ENCODE results near the gene TXNDC11. TPM values are rescaled to one million over a fixed set of nuclear protein-coding genes. Genes with fewer than 3 reads are reported as not detected.

Gene TXNDC11
- polyA plus RNA-seq, 1 donor (not counting 4 experiments of a cell fraction or from before 2014, with no cell fraction given): 35.9 TPM

DNA sequence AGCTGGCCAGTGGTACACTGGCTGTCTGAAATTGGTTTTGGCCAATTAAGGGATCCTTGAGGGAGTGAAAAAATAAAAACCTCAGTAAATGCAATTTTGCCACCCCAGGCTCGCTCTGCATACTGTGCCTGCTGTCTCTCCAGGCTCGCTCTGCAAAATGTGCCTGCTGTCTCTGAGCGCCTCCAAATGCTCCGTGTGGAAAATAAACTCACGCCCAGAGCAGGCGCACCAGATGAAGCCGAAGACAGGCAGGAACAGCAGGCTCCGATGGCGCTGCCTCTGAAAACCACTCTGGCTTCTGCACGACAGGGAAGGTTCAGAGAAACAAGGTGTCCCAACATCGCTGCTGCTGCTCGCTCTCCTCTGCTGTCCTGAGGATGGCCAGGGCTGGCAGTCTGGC lies 45.3 kb downstream of the TXNDC11 start:
- no peak overlapping the region for H3K27ac ChIP-seq (ENCODE audit: control insufficient read depth, insufficient read depth, low read length)
- no peak for FAIRE-seq
- no peaks in the 10 kb centered on the region for H3K9me3 ChIP-seq (ENCODE audit: control insufficient read depth, low read depth, low read length)
- H4K20me1 ChIP-seq (ENCODE audit: control insufficient read depth, extremely low read depth, insufficient read depth, low read length): peaks cover 3% of the 10 kb centered on the region
- H3K4me2 ChIP-seq (ENCODE audit: control insufficient read depth, extremely low read depth, insufficient read depth, low read depth, low read length): no peak overlapping the region
- TF ChIP-seq, protein P1, sequence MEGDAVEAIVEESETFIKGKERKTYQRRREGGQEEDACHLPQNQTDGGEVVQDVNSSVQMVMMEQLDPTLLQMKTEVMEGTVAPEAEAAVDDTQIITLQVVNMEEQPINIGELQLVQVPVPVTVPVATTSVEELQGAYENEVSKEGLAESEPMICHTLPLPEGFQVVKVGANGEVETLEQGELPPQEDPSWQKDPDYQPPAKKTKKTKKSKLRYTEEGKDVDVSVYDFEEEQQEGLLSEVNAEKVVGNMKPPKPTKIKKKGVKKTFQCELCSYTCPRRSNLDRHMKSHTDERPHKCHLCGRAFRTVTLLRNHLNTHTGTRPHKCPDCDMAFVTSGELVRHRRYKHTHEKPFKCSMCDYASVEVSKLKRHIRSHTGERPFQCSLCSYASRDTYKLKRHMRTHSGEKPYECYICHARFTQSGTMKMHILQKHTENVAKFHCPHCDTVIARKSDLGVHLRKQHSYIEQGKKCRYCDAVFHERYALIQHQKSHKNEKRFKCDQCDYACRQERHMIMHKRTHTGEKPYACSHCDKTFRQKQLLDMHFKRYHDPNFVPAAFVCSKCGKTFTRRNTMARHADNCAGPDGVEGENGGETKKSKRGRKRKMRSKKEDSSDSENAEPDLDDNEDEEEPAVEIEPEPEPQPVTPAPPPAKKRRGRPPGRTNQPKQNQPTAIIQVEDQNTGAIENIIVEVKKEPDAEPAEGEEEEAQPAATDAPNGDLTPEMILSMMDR (optimal IDR thresholded peaks at IDR 0.05 in 1 of 3, IDR thresholded peaks at IDR 0.05 in 1 of 3, conservative IDR thresholded peaks at IDR 0.05 in 1 of 3; ENCODE audit: extremely low read depth in 1 of 3, insufficient read depth in 2 of 3, low read length in 3 of 3): no peak
- no peak for TF ChIP-seq EZH2 (IDR thresholded peaks at IDR 0.05; ENCODE audit: low read length)
- dilution Hi-C loops (cut with MboI; ENCODE audit: extremely low pct_ligation_motif_present, low sequenced_read_pairs): no loop called here
- no peak overlapping the region for H3K4me3 ChIP-seq (ENCODE audit: control insufficient read depth in 2 of 3, extremely low read depth in 1 of 3, insufficient read depth in 2 of 3, low read depth in 1 of 3, low read length in 3 of 3)
- H3K79me2 ChIP-seq (ENCODE audit: control insufficient read depth, insufficient read depth, low read length): peaks cover 10% of the 10 kb centered on the region
- H3K36me3 ChIP-seq (ENCODE audit: control insufficient read depth in 2 of 2, extremely low read depth in 1 of 2, insufficient read depth in 2 of 2, low read length in 2 of 2): peaks cover 25 to 54% of the 10 kb centered on the region in 2 experiments
- H2AFZ ChIP-seq (ENCODE audit: control insufficient read depth, low read length): no peak overlapping the region
- H3K27me3 ChIP-seq (ENCODE audit: control insufficient read depth, extremely low read depth, insufficient read depth, low read length): no peaks in the 10 kb centered on the region
- H3K9me1 ChIP-seq (ENCODE audit: control insufficient read depth, extremely low read depth, insufficient read depth, low read length): no peaks in the 10 kb centered on the region
- no peaks in the 10 kb centered on the region for H3K4me1 ChIP-seq (ENCODE audit: control insufficient read depth, extremely low read depth, insufficient read depth, low read length)
- H3K9ac ChIP-seq (ENCODE audit: control insufficient read depth, extremely low read depth, insufficient read depth, low read length): no peak overlapping the region
- DNase-seq (ENCODE audit: low read depth, low spot score): no peak

DNA sequence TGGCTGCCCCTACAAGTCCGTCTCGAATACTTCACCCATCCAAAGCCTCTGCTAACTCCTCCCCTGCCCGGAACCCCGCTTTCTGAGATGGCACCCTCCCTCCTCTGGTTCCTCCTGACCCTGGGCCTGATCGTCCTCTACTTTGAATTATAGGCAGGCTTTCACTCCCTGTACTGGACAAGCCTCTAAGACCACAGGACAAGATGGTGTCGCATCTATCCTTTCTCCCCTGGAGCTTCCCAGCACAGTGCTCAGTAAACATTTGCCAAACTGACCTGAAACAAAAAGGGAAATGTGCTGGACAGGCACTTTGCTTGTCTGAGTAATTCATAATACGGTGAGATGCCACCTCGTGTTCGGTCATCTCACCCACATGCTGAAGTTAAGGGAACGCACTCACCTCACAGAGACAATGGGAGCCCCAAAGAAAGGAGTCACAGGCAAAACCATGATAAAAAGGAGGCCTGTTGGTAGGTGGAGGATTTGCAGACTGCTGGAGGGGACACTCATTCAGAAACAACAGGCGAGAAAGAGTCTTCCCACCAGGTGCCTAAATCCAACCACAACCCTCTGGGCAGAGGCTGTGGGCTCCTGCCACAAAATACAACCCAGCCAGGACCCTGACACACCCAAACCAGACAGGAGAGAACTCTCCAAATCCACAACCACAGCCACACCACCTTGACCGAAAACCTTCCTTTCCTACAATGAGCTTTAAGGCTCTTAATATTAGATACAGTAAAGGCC lies 46.2 kb downstream of the TXNDC11 start:
- Histone ChIP-seq H3K4me1 (ENCODE audit: control insufficient read depth, extremely low read depth, insufficient read depth, low read length) (no peaks in the 10 kb centered on the region), H3K27me3 (ENCODE audit: control insufficient read depth, extremely low read depth, insufficient read depth, low read length) (no peaks in the 10 kb centered on the region), H4K20me1 (ENCODE audit: control insufficient read depth, extremely low read depth, insufficient read depth, low read length) (peaks cover 3% of the 10 kb centered on the region), H3K4me2 (ENCODE audit: control insufficient read depth, extremely low read depth, insufficient read depth, low read depth, low read length) (no peak overlapping the region), H3K27ac (ENCODE audit: control insufficient read depth, insufficient read depth, low read length) (no peak overlapping the region), H3K4me3 (ENCODE audit: control insufficient read depth in 2 of 3, extremely low read depth in 1 of 3, insufficient read depth in 2 of 3, low read depth in 1 of 3, low read length in 3 of 3) (no peak overlapping the region), H3K9me3 (ENCODE audit: control insufficient read depth, low read depth, low read length) (no peaks in the 10 kb centered on the region), H2AFZ (ENCODE audit: control insufficient read depth, low read length) (no peak overlapping the region), H3K9me1 (ENCODE audit: control insufficient read depth, extremely low read depth, insufficient read depth, low read length) (no peaks in the 10 kb centered on the region), H3K79me2 (ENCODE audit: control insufficient read depth, insufficient read depth, low read length) (peaks cover 8% of the 10 kb centered on the region), H3K9ac (ENCODE audit: control insufficient read depth, extremely low read depth, insufficient read depth, low read length) (no peak overlapping the region), H3K36me3 (ENCODE audit: control insufficient read depth in 2 of 2, extremely low read depth in 1 of 2, insufficient read depth in 2 of 2, low read length in 2 of 2) (peaks cover 33 to 53% of the 10 kb centered on the region in 2 experiments)
- no peak for TF ChIP-seq EZH2 (IDR thresholded peaks at IDR 0.05; ENCODE audit: low read length)
- TF ChIP-seq, protein P1 (optimal IDR thresholded peaks at IDR 0.05 in 1 of 3, IDR thresholded peaks at IDR 0.05 in 1 of 3, conservative IDR thresholded peaks at IDR 0.05 in 1 of 3; ENCODE audit: extremely low read depth in 1 of 3, insufficient read depth in 2 of 3, low read length in 3 of 3): no peak
- dilution Hi-C loops (cut with MboI; ENCODE audit: extremely low pct_ligation_motif_present, low sequenced_read_pairs): no loop called here
- FAIRE-seq (no peak), DNase-seq (ENCODE audit: low read depth, low spot score) (no peak)
